Gastrocnemius medialis (tissue), 4 donors: Measurements from ENCODE around the gene DACT1.

ENCODE experiments used
- POLR2A ChIP-seq, 2 donors: fragments of 450-650 bp; IDR thresholded peaks; one replicate each; pipeline ENCODE4 v1.6.1; 2017; ENCODE audit warnings: antibody characterized with exemption in 2 of 2, mild to moderate bottlenecking in 2 of 2, moderate library complexity in 2 of 2
- TF ChIP-seq, protein P1 (sequence below), 5 experiments: fragments of 450-650 bp in 3 of 5; fragments of 200-600 bp in 2 of 5; sonication (generic) in 2 of 5; IDR thresholded peaks in 4 of 5; conservative IDR thresholded peaks in 1 of 5; 1 replicate in 4 of 5; 2 replicates in 1 of 5; pipeline ENCODE4 v1.5.1; 2016 to 2019; ENCODE audit warnings: antibody characterized with exemption in 5 of 5, mild to moderate bottlenecking in 3 of 5, moderate library complexity in 3 of 5

GRCh38 chr14:58680698-58681097, 42.9 kb downstream of the DACT1 start:
- TF ChIP-seq, protein P1, sequence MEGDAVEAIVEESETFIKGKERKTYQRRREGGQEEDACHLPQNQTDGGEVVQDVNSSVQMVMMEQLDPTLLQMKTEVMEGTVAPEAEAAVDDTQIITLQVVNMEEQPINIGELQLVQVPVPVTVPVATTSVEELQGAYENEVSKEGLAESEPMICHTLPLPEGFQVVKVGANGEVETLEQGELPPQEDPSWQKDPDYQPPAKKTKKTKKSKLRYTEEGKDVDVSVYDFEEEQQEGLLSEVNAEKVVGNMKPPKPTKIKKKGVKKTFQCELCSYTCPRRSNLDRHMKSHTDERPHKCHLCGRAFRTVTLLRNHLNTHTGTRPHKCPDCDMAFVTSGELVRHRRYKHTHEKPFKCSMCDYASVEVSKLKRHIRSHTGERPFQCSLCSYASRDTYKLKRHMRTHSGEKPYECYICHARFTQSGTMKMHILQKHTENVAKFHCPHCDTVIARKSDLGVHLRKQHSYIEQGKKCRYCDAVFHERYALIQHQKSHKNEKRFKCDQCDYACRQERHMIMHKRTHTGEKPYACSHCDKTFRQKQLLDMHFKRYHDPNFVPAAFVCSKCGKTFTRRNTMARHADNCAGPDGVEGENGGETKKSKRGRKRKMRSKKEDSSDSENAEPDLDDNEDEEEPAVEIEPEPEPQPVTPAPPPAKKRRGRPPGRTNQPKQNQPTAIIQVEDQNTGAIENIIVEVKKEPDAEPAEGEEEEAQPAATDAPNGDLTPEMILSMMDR (IDR thresholded peaks at IDR 0.05 in 4 of 5, conservative IDR thresholded peaks at IDR 0.05 in 1 of 5): no peak
- no peak for TF ChIP-seq POLR2A (IDR thresholded peaks at IDR 0.05)
